Pulmonary artery endothelial cell (primary cell): Measurements from ENCODE around the gene DISC1. TPM values are rescaled to one million over a fixed set of nuclear protein-coding genes. Genes with fewer than 3 reads are reported as not detected.
"Not testable (repeated sequence)": the region's sequence is repeated elsewhere in the genome, so short reads cannot be mapped to it uniquely, and the experiment has no call there.

Experiments used
- DNase-seq: peaks from one replicate; pipeline ENCODE4 v3.0.0-alpha.2; 2011; ENCODE audit warnings: low read depth, low spot score
- total RNA-seq: library from RNA; depleted of rRNA; stranded (reverse); fragments of >200 nt; gene quantifications from 2 replicates; pipeline ENCODE4 v1.2.3, GENCODE V29; 2014

DISC1 gene
- total RNA-seq: 10.1 and 10.9 TPM in 2 replicates

DNA sequence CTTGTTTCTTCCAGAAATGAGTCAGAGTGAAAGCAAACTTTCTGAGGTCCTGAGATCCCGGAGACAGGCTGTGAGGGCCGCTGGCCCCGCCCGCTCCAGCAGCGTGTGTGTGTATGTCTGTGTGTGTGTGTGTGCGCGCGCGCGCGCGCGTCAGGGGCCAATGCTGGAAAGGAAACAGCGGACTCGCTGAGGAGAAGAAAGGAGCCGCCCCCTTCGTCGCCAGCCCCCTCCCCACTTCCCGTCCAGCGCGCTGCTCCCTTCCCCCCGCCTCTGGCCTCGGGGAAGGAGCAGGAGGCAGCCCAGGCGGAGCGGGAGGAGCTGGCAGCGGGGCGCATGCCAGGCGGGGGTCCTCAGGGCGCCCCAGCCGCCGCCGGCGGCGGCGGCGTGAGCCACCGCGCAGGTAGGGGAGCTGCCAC, at the start of gene DISC1:
Gene DISC1 (plus strand): TSS at position 256 of the 416 bp plus-strand sequence. CDS start 78 bp downstream, at position 334.
- peak; percentile 83 for DNase-seq

GRCh38 chr1:231576804-231577718, 49.5 kb upstream of the DISC1 start:
- DNase-seq: no peak

DNA sequence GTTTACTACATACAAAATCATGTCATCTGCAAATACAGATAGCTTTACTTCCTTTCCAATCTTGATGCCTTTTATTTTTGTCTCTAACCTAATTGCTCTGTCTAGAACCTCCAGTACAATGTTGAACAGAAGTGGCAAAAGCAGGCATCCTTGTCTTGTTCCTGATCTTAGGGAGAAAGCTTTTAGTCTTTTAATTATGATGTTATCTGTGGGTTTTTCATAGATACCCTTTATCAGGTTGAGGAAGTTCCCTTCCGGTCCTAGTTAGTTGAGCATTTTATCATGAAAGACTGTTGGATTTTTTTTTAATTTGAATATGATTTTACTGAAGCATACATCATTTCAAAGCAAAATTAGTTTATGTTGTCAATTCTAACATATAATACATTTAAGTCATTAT, 45.7 kb upstream of the DISC1 start:
- no peak for DNase-seq

GRCh38 chr1:231581859-231582258, 44.7 kb upstream of the DISC1 start:
- no peak for DNase-seq

- no peak for DNase-seq
These were observed 43.2 kb upstream of the DISC1 start for GRCh38 chr1:231583376-231583775.

DNA sequence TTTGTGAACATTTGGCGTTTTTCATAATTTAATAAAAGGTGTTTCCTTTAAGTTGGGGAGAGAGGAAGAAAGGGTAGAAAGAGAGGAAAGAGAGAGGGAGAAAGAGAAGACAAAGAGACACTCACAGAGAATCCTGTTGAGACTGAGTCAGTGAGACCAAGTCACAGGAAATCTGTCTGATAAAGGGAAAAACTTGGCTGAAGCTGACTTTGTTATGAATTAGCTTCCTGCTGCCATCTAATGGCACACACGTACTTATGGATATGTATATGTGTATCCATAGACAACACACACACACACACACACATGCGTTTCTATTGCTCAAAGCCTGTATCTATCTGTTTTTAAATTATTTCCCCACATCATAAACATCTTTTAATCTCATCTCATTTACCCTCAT, 42.5 kb upstream of the DISC1 start:
- DNase-seq: peak; percentile 81

- DNase-seq: no peak
These were observed 41.7 kb upstream of the DISC1 start for GRCh38 chr1:231584921-231585320.

DNA sequence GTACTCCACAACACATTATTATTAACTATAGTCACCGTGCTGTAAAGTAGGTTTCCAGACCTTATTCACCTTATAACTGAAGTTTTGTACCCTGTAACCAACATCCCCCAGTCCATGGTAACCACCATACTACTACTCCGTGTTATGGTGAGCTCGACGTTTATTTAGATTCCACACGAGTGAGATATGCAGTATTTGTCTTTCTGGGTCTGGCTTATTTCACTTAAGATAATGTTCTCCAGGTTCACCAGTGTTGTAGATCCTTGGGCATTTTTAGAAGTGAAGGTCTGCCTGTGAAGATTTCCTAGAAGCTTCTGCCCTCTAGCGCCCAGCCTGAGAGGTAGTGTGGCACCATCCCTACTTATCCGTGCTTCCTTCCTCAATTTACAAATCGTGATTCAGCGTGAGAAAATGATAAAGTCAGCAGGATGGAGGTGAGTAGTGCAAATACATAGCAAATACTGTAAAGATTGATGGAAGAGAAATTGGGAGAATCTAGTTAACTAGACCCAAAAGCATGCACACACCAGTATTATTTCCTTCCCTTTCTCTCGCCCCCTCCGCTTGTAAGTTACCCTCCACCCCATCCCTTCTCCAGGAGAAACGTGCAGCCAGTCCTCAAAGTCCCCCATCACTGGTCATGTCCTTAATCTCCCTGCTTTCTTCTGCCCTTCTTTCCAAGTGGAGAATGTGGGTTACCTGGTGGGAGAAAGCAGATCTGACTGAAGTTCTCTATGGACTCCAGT, 36.0 kb upstream of the DISC1 start:
- DNase-seq: peak; percentile 66

- DNase-seq: no peak
These were observed 35.1 kb upstream of the DISC1 start for GRCh38 chr1:231591466-231591865.

- DNase-seq: no peak
These were observed 33.8 kb upstream of the DISC1 start for GRCh38 chr1:231592809-231593208.

- not testable (repeated sequence) for DNase-seq
These were observed 33.3 kb upstream of the DISC1 start for GRCh38 chr1:231593264-231593663.

DNA sequence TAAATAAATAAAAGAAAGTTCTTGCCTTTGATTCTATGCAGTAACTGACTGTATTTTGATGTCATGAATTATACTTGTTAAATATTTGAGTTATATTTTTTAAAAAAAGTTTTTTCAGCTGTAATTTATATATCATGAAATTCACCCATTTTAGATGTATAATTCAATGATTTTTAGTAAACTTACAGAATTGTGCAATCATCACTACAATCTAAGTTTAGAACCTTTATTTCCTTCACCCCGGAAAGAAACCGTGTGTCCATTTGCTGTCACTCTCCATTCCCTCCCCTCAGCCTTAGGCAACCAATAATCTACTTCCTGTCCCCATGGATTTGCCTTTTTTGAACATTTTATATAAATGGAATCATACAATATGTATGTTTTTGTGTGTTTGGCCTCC, 32.5 kb upstream of the DISC1 start:
- DNase-seq: no peak

DNA sequence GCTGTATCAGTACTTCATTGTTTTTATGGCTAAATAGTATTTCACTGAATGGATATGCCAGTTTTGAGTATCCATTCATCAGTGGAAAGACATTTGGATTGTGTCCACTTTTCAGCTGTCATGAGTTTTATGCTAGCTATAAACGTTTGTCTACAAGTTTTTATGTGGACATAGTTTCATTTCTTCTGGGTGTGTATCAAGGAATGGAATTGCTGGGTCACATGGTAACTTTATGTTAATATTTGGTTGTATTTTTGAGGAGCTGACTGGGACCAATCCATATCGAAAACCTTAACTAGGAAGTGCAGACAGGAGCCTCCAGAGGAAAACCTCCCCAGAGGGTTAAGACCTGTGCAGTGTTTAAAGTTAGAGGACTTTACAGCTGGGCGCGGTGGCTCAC, 31.8 kb upstream of the DISC1 start:
- DNase-seq: no peak

DNA sequence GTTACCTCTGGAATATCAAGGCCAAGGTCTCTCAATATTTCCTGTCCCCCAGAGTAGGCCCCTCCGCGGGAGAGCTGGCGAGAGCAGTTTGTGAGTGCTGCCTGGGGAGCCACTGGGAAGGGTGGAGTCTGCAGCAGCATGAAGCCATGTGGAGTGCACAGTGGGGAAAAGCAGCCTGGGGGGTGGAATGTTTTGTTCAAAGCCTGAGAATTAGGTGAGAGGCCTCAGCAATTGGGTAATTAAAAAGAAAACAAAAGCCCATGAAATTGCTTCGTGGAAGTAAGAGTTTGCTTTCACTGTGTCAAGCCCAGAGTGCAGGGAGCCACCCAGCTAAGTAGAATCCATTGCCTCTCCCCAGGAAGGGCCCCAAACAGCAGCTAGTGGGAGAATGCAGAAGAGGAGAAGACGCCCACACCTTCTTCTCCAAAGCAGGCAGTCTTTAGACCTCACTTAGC, 30.2 kb upstream of the DISC1 start:
- DNase-seq: no peak

DNA sequence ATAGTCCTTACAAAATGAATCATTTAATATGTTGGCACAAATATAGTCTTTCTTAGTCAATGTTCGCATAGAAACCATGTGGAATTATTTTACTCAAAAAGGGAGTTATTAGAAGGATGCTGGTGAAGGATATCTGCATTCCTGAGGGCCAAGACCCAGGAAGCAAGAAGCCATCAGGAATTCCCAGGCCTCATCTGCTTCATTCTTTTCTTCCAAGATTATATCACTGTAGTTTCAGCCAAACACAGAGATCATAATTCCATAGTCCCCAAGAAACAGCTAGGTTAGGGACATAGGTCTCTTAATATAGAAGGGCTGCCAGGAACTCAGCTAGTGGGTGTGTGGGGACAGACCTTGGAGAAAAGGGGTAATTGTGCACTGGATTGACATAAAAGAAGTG, 28.6 kb upstream of the DISC1 start:
- DNase-seq: no peak

- DNase-seq: no peak
These were observed 26.1 kb upstream of the DISC1 start for GRCh38 chr1:231600458-231600976.

GRCh38 chr1:231601824-231602672, 24.5 kb upstream of the DISC1 start:
- DNase-seq: no peak

- DNase-seq: no peak
These were observed 24.0 kb upstream of the DISC1 start for GRCh38 chr1:231602673-231602984.

DNA sequence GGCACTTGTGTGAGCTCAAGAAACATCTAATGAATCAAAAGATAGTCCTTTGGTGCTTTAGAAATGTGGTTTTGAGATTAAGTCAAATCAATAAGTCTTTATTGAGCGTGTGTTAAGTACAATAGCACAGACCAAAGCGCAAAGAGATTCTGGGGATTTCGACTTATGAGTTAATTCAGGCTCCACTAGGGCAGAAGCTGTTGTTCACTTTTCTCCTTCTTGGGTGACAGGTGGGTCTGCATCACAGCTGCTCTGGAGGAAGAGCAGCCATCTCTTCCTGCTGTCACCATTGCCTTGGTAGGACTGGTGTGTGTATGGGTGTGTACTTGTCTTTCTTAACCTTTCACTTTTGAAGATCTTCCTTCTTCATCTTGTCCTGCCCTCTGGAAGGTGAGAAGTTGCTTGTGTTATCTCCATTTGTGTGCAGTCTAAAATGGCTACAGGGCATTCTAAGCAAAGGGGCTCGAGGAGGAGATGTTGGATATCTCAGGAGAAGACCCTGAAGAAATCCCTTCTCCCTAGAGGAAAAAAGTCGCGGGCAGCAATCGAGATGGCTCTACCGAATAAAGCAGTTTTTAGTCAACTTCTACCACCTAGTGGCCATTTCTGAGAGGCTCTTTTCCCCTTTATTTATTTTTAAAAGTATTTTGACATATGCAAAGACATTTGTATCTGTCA, 22.9 kb upstream of the DISC1 start:
- DNase-seq: peak; percentile 17

GRCh38 chr1:231604276-231604621, 22.3 kb upstream of the DISC1 start:
- no peak for DNase-seq
